ENCODE results near the gene DCTN2.

Gene DCTN2

GRCh38 chr12:57554453-57554852 lies 7.5 kb upstream of the DCTN2 start:
- Histone ChIP-seq H3K23ac (ENCODE audit: low read depth, low read length, poor library complexity) (no peak overlapping the region), H3K4me1 (ENCODE audit: control insufficient read depth in 2 of 2, insufficient read depth in 1 of 2, low read depth in 1 of 2, low read length in 2 of 2) (peaks cover 23 to 31% of the 10 kb centered on the region in 2 donors), H3K9me3 (replicated peaks in 1 of 2; ENCODE audit: control insufficient read depth in 2 of 2, insufficient read depth in 1 of 2, low read depth in 1 of 2, low read length in 2 of 2) (no peaks in the 10 kb centered on the region), H3K18ac (ENCODE audit: low read length) (no peak overlapping the region), H4K8ac (ENCODE audit: low read depth, low read length) (no peak overlapping the region), H3K9ac (ENCODE audit: low read depth, low read length, poor library complexity) (no peak overlapping the region), H3K4me2 (ENCODE audit: insufficient read depth, low read length, poor library complexity, severe bottlenecking) (no peak overlapping the region), H2AFZ (ENCODE audit: low read length) (no peak overlapping the region), H2BK12ac (ENCODE audit: low read length) (no peak overlapping the region), H2BK15ac (ENCODE audit: low read length) (no peak overlapping the region), H3K36me3 (replicated peaks in 1 of 2; ENCODE audit: control insufficient read depth in 2 of 2, insufficient read depth in 2 of 2, low read length in 2 of 2) (no peaks in the 10 kb centered on the region), H3K27ac (replicated peaks; ENCODE audit: low read length) (no peak overlapping the region), H3K4me3 (ENCODE audit: low read length in 2 of 2) (no peak overlapping the region), H3K14ac (ENCODE audit: low read length) (no peak overlapping the region), H2BK120ac (ENCODE audit: low read depth, low read length) (no peak overlapping the region), H4K91ac (ENCODE audit: low read depth, low read length, poor library complexity) (no peak overlapping the region), H2AK5ac (ENCODE audit: low read depth, low read length) (no peak overlapping the region), H3K4ac (ENCODE audit: low read length) (no peak overlapping the region), H3K27me3 (ENCODE audit: control insufficient read depth in 3 of 3, insufficient read depth in 3 of 3, low read depth in 1 of 3, low read length in 3 of 3) (peaks cover 0 to 13% (median 1%) of the 10 kb centered on the region in 3 experiments), H2BK5ac (ENCODE audit: low read length) (no peak overlapping the region), H3K79me1 (ENCODE audit: low read depth, low read length) (no peaks in the 10 kb centered on the region)
- WGBS, 2 donors (ENCODE audit: extremely low coverage in 2 of 2, insufficient read length in 2 of 2, insufficient replicate concordance in 1 of 2), result no CpG with 5 or more reads among the region's 2 CpGs
- DNase-seq (ENCODE audit: low spot score), result no peak

GRCh38 chr12:57553343-57554202 lies 6.6 kb upstream of the DCTN2 start:
- H3K79me1 ChIP-seq (ENCODE audit: low read depth, low read length), result no peaks in the 10 kb centered on the region
- no peak overlapping the region for H3K18ac ChIP-seq (ENCODE audit: low read length)
- no peak overlapping the region for H3K4me2 ChIP-seq (ENCODE audit: insufficient read depth, low read length, poor library complexity, severe bottlenecking)
- H2BK15ac ChIP-seq (ENCODE audit: low read length), result no peak overlapping the region
- no peak overlapping the region for H3K4ac ChIP-seq (ENCODE audit: low read length)
- peaks cover 25 to 31% of the 10 kb centered on the region in 2 donors for H3K4me1 ChIP-seq (ENCODE audit: control insufficient read depth in 2 of 2, insufficient read depth in 1 of 2, low read depth in 1 of 2, low read length in 2 of 2)
- no peak overlapping the region for H3K14ac ChIP-seq (ENCODE audit: low read length)
- peaks cover 0 to 22% (median 10%) of the 10 kb centered on the region in 3 experiments for H3K27me3 ChIP-seq (ENCODE audit: control insufficient read depth in 3 of 3, insufficient read depth in 3 of 3, low read depth in 1 of 3, low read length in 3 of 3)
- H3K23ac ChIP-seq (ENCODE audit: low read depth, low read length, poor library complexity), result no peak overlapping the region
- H3K9me3 ChIP-seq (replicated peaks in 1 of 2; ENCODE audit: control insufficient read depth in 2 of 2, insufficient read depth in 1 of 2, low read depth in 1 of 2, low read length in 2 of 2), result no peaks in the 10 kb centered on the region
- no peak overlapping the region for H2BK5ac ChIP-seq (ENCODE audit: low read length)
- H3K27ac ChIP-seq (replicated peaks; ENCODE audit: low read length), result no peak overlapping the region
- no peak overlapping the region for H4K8ac ChIP-seq (ENCODE audit: low read depth, low read length)
- no peak overlapping the region for H2BK12ac ChIP-seq (ENCODE audit: low read length)
- H2AFZ ChIP-seq (ENCODE audit: low read length), result peak overlapping the region; percentile 74
- no peaks in the 10 kb centered on the region for H3K36me3 ChIP-seq (replicated peaks in 1 of 2; ENCODE audit: control insufficient read depth in 2 of 2, insufficient read depth in 2 of 2, low read length in 2 of 2)
- H3K9ac ChIP-seq (ENCODE audit: low read depth, low read length, poor library complexity), result no peak overlapping the region
- no peak overlapping the region for H2AK5ac ChIP-seq (ENCODE audit: low read depth, low read length)
- peak overlapping the region in 1 of 2 donors; percentile 12 for H3K4me3 ChIP-seq (ENCODE audit: low read length in 2 of 2)
- WGBS, 2 donors (ENCODE audit: extremely low coverage in 2 of 2, insufficient read length in 2 of 2, insufficient replicate concordance in 1 of 2), result no CpG with 5 or more reads among the region's 7 CpGs
- no peak for DNase-seq (ENCODE audit: low spot score)
- no peak overlapping the region for H4K91ac ChIP-seq (ENCODE audit: low read depth, low read length, poor library complexity)
- no peak overlapping the region for H2BK120ac ChIP-seq (ENCODE audit: low read depth, low read length)

GRCh38 chr12:57552835-57553313 lies 5.9 kb upstream of the DCTN2 start:
- H4K91ac ChIP-seq (ENCODE audit: low read depth, low read length, poor library complexity), result no peak overlapping the region
- H3K4me2 ChIP-seq (ENCODE audit: insufficient read depth, low read length, poor library complexity, severe bottlenecking), result no peak overlapping the region
- H2BK12ac ChIP-seq (ENCODE audit: low read length), result no peak overlapping the region
- H2AK5ac ChIP-seq (ENCODE audit: low read depth, low read length), result no peak overlapping the region
- no peak overlapping the region for H2BK15ac ChIP-seq (ENCODE audit: low read length)
- H3K4me3 ChIP-seq (ENCODE audit: low read length in 2 of 2), result peak overlapping the region in 1 of 2 donors; percentile 12
- no CpG with 5 or more reads among the region's 6 CpGs for WGBS, 2 donors (ENCODE audit: extremely low coverage in 2 of 2, insufficient read length in 2 of 2, insufficient replicate concordance in 1 of 2)
- H4K8ac ChIP-seq (ENCODE audit: low read depth, low read length), result no peak overlapping the region
- peak overlapping the region; percentile 74 for H2AFZ ChIP-seq (ENCODE audit: low read length)
- no peak overlapping the region for H2BK5ac ChIP-seq (ENCODE audit: low read length)
- H3K36me3 ChIP-seq (replicated peaks in 1 of 2; ENCODE audit: control insufficient read depth in 2 of 2, insufficient read depth in 2 of 2, low read length in 2 of 2), result no peaks in the 10 kb centered on the region
- peaks cover 0 to 29% (median 11%) of the 10 kb centered on the region in 3 experiments for H3K27me3 ChIP-seq (ENCODE audit: control insufficient read depth in 3 of 3, insufficient read depth in 3 of 3, low read depth in 1 of 3, low read length in 3 of 3)
- DNase-seq (ENCODE audit: low spot score), result no peak
- no peak overlapping the region for H3K4ac ChIP-seq (ENCODE audit: low read length)
- H3K9ac ChIP-seq (ENCODE audit: low read depth, low read length, poor library complexity), result no peak overlapping the region
- no peak overlapping the region for H2BK120ac ChIP-seq (ENCODE audit: low read depth, low read length)
- H3K9me3 ChIP-seq (replicated peaks in 1 of 2; ENCODE audit: control insufficient read depth in 2 of 2, insufficient read depth in 1 of 2, low read depth in 1 of 2, low read length in 2 of 2), result no peaks in the 10 kb centered on the region
- peak overlapping the region; percentile 22 for H3K27ac ChIP-seq (replicated peaks; ENCODE audit: low read length)
- H3K14ac ChIP-seq (ENCODE audit: low read length), result no peak overlapping the region
- no peak overlapping the region for H3K23ac ChIP-seq (ENCODE audit: low read depth, low read length, poor library complexity)
- H3K79me1 ChIP-seq (ENCODE audit: low read depth, low read length), result no peaks in the 10 kb centered on the region
- H3K4me1 ChIP-seq (ENCODE audit: control insufficient read depth in 2 of 2, insufficient read depth in 1 of 2, low read depth in 1 of 2, low read length in 2 of 2), result peaks cover 25 to 31% of the 10 kb centered on the region in 2 donors
- no peak overlapping the region for H3K18ac ChIP-seq (ENCODE audit: low read length)

GRCh38 chr12:57552306-57552651 lies 5.3 kb upstream of the DCTN2 start:
- H3K27ac ChIP-seq (replicated peaks; ENCODE audit: low read length), result no peak overlapping the region
- peaks cover 25 to 31% of the 10 kb centered on the region in 2 donors for H3K4me1 ChIP-seq (ENCODE audit: control insufficient read depth in 2 of 2, insufficient read depth in 1 of 2, low read depth in 1 of 2, low read length in 2 of 2)
- H3K4me3 ChIP-seq (ENCODE audit: low read length in 2 of 2), result peak overlapping the region in 1 of 2 donors; percentile 12

More at GRCh38 chr12:57552306-57552651, 5.3 kb upstream of the DCTN2 start:
- H3K36me3 ChIP-seq (replicated peaks in 1 of 2; ENCODE audit: control insufficient read depth in 2 of 2, insufficient read depth in 2 of 2, low read length in 2 of 2), result no peaks in the 10 kb centered on the region
- no peak overlapping the region for H3K4ac ChIP-seq (ENCODE audit: low read length)
- H2BK15ac ChIP-seq (ENCODE audit: low read length), result no peak overlapping the region
- no peak overlapping the region for H3K9ac ChIP-seq (ENCODE audit: low read depth, low read length, poor library complexity)
- H4K91ac ChIP-seq (ENCODE audit: low read depth, low read length, poor library complexity), result no peak overlapping the region
- DNase-seq (ENCODE audit: low spot score), result no peak
- H3K9me3 ChIP-seq (replicated peaks in 1 of 2; ENCODE audit: control insufficient read depth in 2 of 2, insufficient read depth in 1 of 2, low read depth in 1 of 2, low read length in 2 of 2), result no peaks in the 10 kb centered on the region
- no peak overlapping the region for H2AK5ac ChIP-seq (ENCODE audit: low read depth, low read length)
- H4K8ac ChIP-seq (ENCODE audit: low read depth, low read length), result no peak overlapping the region
- peak overlapping the region; percentile 74 for H2AFZ ChIP-seq (ENCODE audit: low read length)
- no peak overlapping the region for H2BK5ac ChIP-seq (ENCODE audit: low read length)
- peaks cover 0 to 33% (median 11%) of the 10 kb centered on the region in 3 experiments for H3K27me3 ChIP-seq (ENCODE audit: control insufficient read depth in 3 of 3, insufficient read depth in 3 of 3, low read depth in 1 of 3, low read length in 3 of 3)
- H3K23ac ChIP-seq (ENCODE audit: low read depth, low read length, poor library complexity), result no peak overlapping the region
- H2BK120ac ChIP-seq (ENCODE audit: low read depth, low read length), result no peak overlapping the region
- H3K79me1 ChIP-seq (ENCODE audit: low read depth, low read length), result no peaks in the 10 kb centered on the region
- H2BK12ac ChIP-seq (ENCODE audit: low read length), result no peak overlapping the region
- no peak overlapping the region for H3K4me2 ChIP-seq (ENCODE audit: insufficient read depth, low read length, poor library complexity, severe bottlenecking)
- H3K14ac ChIP-seq (ENCODE audit: low read length), result no peak overlapping the region
- WGBS, 2 donors (ENCODE audit: extremely low coverage in 2 of 2, insufficient read length in 2 of 2, insufficient replicate concordance in 1 of 2), result no CpG with 5 or more reads among the region's 2 CpGs
- H3K18ac ChIP-seq (ENCODE audit: low read length), result no peak overlapping the region

All from neuronal stem cell (in vitro differentiated cells).